DOHH2 (cell line): Measurements from ENCODE around the gene LIN37.

Experiments used
- H3F3A ChIP-seq: fragments of 200-600 bp; sonication (generic), shearing (Covaris generic); 2 replicates; pipeline ENCODE4 v1.6.0; 2016; ENCODE audit warnings: antibody characterized with exemption, mild to moderate bottlenecking; ENCODE audit not compliant: control insufficient read depth, insufficient read depth
- H3K27ac ChIP-seq: fragments of 200-600 bp; sonication (generic); 2 replicates; pipeline ENCODE4 v1.5.1; 2014; ENCODE audit warnings: low read depth, mild to moderate bottlenecking, low read length, moderate library complexity
- H3K27me3 ChIP-seq: fragments of 200-600 bp; sonication (generic); 2 replicates; pipeline ENCODE4 v1.6.1; 2014; ENCODE audit warnings: mild to moderate bottlenecking, low read length, mixed read lengths; ENCODE audit not compliant: control insufficient read depth
- H3K36me3 ChIP-seq: fragments of 200-600 bp; sonication (generic); 2 replicates; pipeline ENCODE4 v1.6.1; 2014; ENCODE audit warnings: mild to moderate bottlenecking, low read length, moderate library complexity, mixed read lengths; ENCODE audit not compliant: control insufficient read depth
- H3K4me1 ChIP-seq: fragments of 200-600 bp; sonication (generic); 2 replicates; pipeline ENCODE4 v1.6.1; 2014; ENCODE audit warnings: mild to moderate bottlenecking, low read length, mixed read lengths; ENCODE audit not compliant: control insufficient read depth
- H3K4me2 ChIP-seq: fragments of 200-600 bp; sonication (generic); 2 replicates; pipeline ENCODE4 v1.6.0; 2014; ENCODE audit warnings: mild to moderate bottlenecking, low read length, moderate library complexity
- H3K4me3 ChIP-seq: fragments of 200-600 bp; sonication (generic); 2 replicates; pipeline ENCODE4 v1.5.1; 2014; ENCODE audit warnings: mild to moderate bottlenecking, low read length, mixed read lengths
- H3K79me2 ChIP-seq: fragments of 200-600 bp; sonication (generic); 2 replicates; pipeline ENCODE4 v1.6.1; 2014; ENCODE audit warnings: mild to moderate bottlenecking, low read length, mixed read lengths; ENCODE audit not compliant: control insufficient read depth
- H3K9me2 ChIP-seq: fragments of 200-600 bp; sonication (generic); replicated peaks from 2 replicates; pipeline ENCODE4 v1.6.1; 2014; ENCODE audit warnings: mild to moderate bottlenecking, low read length, mixed read lengths; ENCODE audit not compliant: control insufficient read depth
- H3K9me3 ChIP-seq: fragments of 200-600 bp; sonication (generic); 2 replicates; pipeline ENCODE4 v1.6.1; 2014; ENCODE audit warnings: antibody characterized with exemption, low read length, mixed read lengths; ENCODE audit not compliant: control insufficient read depth, insufficient read depth
- H4K20me1 ChIP-seq: fragments of 200-600 bp; sonication (generic); 2 replicates; pipeline ENCODE4 v1.6.0; 2014; ENCODE audit warnings: low read depth, mild to moderate bottlenecking, antibody characterized with exemption, low read length, moderate library complexity; ENCODE audit not compliant: control insufficient read depth, insufficient read depth
- EZH2phosphoT487 ChIP-seq: fragments of 200-600 bp; sonication (generic); IDR thresholded peaks from 2 replicates; pipeline ENCODE4 v1.6.1; 2017; ENCODE audit warnings: borderline replicate concordance, mild to moderate bottlenecking, antibody characterized with exemption, low read length, moderate library complexity, mixed read lengths
- TF ChIP-seq, protein P1 (sequence below): fragments of 200-600 bp; sonication (generic); IDR thresholded peaks from one replicate; pipeline ENCODE4 v1.5.1; 2014; ENCODE audit warnings: antibody characterized with exemption, mild to moderate bottlenecking, low read depth, low read length; ENCODE audit not compliant: poor library complexity, severe bottlenecking

LIN37 gene

DNA sequence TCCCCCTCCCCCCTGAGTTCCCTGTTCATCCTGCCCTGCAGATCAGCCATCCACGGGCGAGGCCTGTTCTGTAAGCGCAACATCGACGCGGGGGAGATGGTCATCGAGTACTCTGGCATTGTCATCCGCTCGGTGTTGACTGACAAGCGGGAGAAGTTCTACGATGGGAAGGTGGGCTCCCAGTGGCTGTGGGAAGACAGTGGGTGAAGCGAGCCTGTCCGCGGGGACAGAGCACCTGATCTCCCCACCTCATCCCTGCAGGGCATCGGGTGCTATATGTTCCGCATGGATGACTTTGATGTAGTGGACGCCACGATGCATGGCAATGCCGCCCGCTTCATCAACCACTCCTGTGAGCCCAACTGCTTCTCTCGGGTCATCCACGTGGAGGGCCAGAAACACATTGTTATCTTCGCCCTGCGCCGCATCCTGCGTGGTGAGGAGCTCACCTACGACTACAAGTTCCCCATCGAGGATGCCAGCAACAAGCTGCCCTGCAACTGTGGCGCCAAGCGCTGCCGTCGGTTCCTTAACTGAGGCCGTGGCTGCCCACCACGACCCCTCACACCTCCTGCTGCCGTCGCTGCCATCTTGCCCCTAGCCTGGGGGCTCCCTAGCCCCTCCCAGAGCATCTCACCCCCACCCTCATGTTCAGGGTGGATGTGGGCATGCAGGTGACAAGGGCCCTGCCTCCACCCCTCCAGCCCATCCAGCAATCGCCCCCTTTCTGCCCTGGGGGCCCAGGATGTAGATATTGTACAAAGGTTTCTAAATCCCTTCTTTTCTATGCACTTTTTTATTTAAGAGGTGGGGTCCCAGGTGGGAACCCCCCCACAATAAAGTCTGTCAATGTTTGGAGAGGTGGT lies 10.1 kb upstream of the LIN37 start:
- H3F3A ChIP-seq, result peaks cover 16% of the 10 kb centered on the region
- H3K9me3 ChIP-seq, result no peaks in the 10 kb centered on the region
- H3K79me2 ChIP-seq, result no peaks in the 10 kb centered on the region
- TF ChIP-seq, protein P1, sequence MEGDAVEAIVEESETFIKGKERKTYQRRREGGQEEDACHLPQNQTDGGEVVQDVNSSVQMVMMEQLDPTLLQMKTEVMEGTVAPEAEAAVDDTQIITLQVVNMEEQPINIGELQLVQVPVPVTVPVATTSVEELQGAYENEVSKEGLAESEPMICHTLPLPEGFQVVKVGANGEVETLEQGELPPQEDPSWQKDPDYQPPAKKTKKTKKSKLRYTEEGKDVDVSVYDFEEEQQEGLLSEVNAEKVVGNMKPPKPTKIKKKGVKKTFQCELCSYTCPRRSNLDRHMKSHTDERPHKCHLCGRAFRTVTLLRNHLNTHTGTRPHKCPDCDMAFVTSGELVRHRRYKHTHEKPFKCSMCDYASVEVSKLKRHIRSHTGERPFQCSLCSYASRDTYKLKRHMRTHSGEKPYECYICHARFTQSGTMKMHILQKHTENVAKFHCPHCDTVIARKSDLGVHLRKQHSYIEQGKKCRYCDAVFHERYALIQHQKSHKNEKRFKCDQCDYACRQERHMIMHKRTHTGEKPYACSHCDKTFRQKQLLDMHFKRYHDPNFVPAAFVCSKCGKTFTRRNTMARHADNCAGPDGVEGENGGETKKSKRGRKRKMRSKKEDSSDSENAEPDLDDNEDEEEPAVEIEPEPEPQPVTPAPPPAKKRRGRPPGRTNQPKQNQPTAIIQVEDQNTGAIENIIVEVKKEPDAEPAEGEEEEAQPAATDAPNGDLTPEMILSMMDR, result no peak
- TF ChIP-seq EZH2phosphoT487, result no peak
- no peaks in the 10 kb centered on the region for H4K20me1 ChIP-seq
- H3K36me3 ChIP-seq, result peaks cover 53% of the 10 kb centered on the region
- peaks cover 40% of the 10 kb centered on the region for H3K4me1 ChIP-seq
- H3K27me3 ChIP-seq, result no peaks in the 10 kb centered on the region
- H3K4me2 ChIP-seq, result no peak overlapping the region
- no peaks in the 10 kb centered on the region for H3K9me2 ChIP-seq
- no peak overlapping the region for H3K4me3 ChIP-seq
- no peak overlapping the region for H3K27ac ChIP-seq

DNA sequence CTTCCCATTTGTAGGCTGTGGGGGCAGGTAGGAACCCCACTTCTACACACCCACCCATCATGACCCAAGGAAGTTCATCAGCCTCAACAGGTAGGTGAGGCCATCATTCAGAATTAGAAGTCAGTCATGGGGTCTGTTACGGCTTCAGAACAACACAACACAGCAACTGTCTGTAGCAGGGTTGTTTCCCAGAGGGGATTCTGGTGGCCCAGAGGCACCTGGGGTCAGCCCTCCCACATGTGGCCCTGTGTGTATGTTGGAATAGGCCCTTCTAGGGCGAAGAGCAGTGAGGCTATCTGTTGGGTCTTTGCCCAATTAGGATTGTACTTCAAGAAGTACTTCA lies 9.5 kb upstream of the LIN37 start:
- no peak overlapping the region for H3K4me2 ChIP-seq
- H4K20me1 ChIP-seq, result no peaks in the 10 kb centered on the region

DNA sequence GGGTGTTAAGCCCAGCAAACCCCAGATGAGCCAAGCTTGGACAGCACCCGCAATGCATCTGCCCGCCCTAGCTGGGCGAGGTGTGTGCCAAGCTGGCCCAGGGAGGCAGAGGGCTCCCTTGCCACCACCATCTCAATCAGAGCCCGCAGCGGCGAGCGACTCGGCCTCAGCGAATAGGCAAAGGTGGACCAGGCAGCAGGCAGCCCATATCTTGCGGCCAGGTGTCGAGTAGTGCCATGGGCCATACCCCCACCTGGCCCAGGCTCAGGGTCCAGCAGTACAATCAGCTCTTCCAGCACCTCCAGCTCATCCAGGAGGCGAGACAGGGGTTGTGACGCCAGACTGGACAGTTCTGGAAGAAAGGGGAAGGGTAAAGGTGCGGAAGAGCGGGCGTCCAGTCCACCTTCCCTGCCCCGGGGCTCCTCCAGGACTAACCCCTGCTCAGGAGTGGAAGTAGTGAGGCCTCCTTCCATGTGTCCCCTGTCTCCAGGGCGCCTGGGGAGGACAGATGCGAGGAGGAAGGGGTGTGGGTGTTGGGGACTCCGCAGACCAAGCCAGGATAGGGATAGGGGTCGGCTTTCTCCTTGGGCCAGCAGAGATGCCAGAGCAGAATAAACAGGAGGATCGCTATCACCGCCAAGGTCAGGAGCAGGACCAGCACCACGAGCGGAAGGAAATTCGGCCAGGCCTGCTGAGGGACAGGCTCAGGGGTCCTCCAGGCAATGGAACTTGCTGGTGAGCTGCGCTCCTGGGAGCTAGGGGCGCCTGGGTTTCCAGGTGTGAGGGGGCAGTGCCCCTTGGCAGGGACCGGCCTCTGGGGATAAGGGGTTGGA lies 8.9 kb upstream of the LIN37 start:
- Histone ChIP-seq H3K9me2 (no peaks in the 10 kb centered on the region), H3K36me3 (peaks cover 45% of the 10 kb centered on the region), H3K27me3 (no peaks in the 10 kb centered on the region), H3K4me1 (peaks cover 48% of the 10 kb centered on the region), H3K79me2 (no peaks in the 10 kb centered on the region), H3K9me3 (peaks cover 5% of the 10 kb centered on the region; the same call in 1 of the 2 replicates), H3K27ac (0 out of 2 replicates have a peak overlapping the region, but pooled peaks have one; percentile 29), H3K4me3 (peak overlapping the region; percentile 87), H4K20me1 (no peaks in the 10 kb centered on the region), H3K4me2 (peak overlapping the region; percentile 95), H3F3A (peaks cover 16% of the 10 kb centered on the region)
- TF ChIP-seq EZH2phosphoT487, result no peak
- TF ChIP-seq, protein P1, result no peak

More for the DNA sequence above, 9.5 kb upstream of the LIN37 start:
- no peak overlapping the region for H3K4me3 ChIP-seq
- no peaks in the 10 kb centered on the region for H3K9me3 ChIP-seq
- H3K27me3 ChIP-seq, result no peaks in the 10 kb centered on the region
- peaks cover 16% of the 10 kb centered on the region for H3F3A ChIP-seq
- TF ChIP-seq EZH2phosphoT487, result no peak
- TF ChIP-seq, protein P1, result no peak
- H3K9me2 ChIP-seq, result no peaks in the 10 kb centered on the region
- H3K4me1 ChIP-seq, result peaks cover 41% of the 10 kb centered on the region
- H3K36me3 ChIP-seq, result peaks cover 49% of the 10 kb centered on the region
- H3K27ac ChIP-seq, result no peak overlapping the region
- H3K79me2 ChIP-seq, result no peaks in the 10 kb centered on the region
